Measurements from ENCODE around the gene KANK4.

- TF ChIP-seq CTCF (IDR thresholded peaks at IDR 0.05): no peak
- no peak for TF ChIP-seq POLR2A (IDR thresholded peaks at IDR 0.05)
Measured at GRCh38 chr1:62306065-62306464, 13.2 kb downstream of the KANK4 start.
